ENCODE results near the gene AAK1.

DNA sequence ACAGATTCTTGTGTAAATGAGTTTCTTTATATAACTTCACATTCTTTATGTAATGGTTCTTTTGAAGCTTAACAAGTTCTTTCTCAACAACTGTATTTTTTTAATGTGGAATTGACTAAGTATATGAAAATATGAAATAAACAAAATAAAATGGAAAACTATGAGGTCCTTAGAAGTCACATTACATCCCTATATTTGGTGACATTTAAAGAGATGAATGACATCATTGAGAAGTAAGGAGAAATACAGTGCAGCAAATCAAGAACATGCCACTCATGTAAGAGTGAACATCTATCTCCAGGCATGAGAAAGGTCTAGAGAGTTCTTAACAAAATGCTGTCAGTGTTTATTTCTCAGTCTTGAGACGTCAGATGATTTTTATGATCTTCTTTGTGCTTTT is 39.0 kb upstream of the AAK1 start:
- TF ChIP-seq, protein P1, sequence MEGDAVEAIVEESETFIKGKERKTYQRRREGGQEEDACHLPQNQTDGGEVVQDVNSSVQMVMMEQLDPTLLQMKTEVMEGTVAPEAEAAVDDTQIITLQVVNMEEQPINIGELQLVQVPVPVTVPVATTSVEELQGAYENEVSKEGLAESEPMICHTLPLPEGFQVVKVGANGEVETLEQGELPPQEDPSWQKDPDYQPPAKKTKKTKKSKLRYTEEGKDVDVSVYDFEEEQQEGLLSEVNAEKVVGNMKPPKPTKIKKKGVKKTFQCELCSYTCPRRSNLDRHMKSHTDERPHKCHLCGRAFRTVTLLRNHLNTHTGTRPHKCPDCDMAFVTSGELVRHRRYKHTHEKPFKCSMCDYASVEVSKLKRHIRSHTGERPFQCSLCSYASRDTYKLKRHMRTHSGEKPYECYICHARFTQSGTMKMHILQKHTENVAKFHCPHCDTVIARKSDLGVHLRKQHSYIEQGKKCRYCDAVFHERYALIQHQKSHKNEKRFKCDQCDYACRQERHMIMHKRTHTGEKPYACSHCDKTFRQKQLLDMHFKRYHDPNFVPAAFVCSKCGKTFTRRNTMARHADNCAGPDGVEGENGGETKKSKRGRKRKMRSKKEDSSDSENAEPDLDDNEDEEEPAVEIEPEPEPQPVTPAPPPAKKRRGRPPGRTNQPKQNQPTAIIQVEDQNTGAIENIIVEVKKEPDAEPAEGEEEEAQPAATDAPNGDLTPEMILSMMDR (optimal IDR thresholded peaks at IDR 0.05 in 1 of 3, IDR thresholded peaks at IDR 0.05 in 1 of 3, conservative IDR thresholded peaks at IDR 0.05 in 1 of 3; ENCODE audit: extremely low read depth in 1 of 3, insufficient read depth in 2 of 3, low read length in 3 of 3): no peak
- TF ChIP-seq EZH2 (IDR thresholded peaks at IDR 0.05; ENCODE audit: low read length): no peak

Measured in keratinocyte (primary cell).